ENCODE data around the gene SKOR1. TPM values are rescaled to one million over a fixed set of nuclear protein-coding genes. Genes with fewer than 3 reads are reported as not detected.

Gene SKOR1
- total and polyA plus RNA-seq, 2 of the 13 experiments (the other 11 are each of a cell fraction or from before 2014, with no cell fraction given), result 0.09 to 0.11 TPM

DNA sequence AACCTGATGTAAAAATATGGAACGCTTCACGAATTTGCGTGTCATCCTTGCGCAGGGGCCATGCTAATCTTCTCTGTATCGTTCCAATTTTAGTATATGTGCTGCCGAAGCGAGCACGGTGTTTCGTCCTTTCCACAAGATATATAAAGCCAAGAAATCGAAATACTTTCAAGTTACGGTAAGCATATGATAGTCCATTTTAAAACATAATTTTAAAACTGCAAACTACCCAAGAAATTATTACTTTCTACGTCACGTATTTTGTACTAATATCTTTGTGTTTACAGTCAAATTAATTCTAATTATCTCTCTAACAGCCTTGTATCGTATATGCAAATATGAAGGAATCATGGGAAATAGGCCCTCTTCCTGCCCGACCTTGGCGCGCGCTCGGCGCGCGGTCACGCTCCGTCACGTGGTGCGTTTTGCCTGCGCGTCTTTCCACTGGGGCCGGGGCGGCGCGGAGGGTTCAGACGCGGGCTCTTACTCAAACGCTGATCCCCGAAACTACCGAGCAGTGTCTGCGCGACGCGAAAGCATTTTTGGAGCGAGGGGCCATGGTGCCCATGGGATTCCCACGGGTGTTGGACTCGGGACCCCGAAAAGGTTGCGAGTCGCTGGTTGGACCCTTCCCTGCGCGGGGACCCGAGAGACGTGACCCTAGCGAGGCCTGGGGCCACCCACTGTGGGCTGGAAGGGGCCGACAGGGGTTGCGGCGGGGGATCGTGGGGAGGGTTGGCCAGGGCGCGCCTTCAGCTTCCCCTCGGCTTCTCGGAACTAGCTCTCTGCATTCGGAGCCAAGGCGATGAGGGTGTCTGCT is 14.8 kb downstream of the SKOR1 start, which contains the start of gene RNU6-1 (continued):
- TF ChIP-seq, protein P1, sequence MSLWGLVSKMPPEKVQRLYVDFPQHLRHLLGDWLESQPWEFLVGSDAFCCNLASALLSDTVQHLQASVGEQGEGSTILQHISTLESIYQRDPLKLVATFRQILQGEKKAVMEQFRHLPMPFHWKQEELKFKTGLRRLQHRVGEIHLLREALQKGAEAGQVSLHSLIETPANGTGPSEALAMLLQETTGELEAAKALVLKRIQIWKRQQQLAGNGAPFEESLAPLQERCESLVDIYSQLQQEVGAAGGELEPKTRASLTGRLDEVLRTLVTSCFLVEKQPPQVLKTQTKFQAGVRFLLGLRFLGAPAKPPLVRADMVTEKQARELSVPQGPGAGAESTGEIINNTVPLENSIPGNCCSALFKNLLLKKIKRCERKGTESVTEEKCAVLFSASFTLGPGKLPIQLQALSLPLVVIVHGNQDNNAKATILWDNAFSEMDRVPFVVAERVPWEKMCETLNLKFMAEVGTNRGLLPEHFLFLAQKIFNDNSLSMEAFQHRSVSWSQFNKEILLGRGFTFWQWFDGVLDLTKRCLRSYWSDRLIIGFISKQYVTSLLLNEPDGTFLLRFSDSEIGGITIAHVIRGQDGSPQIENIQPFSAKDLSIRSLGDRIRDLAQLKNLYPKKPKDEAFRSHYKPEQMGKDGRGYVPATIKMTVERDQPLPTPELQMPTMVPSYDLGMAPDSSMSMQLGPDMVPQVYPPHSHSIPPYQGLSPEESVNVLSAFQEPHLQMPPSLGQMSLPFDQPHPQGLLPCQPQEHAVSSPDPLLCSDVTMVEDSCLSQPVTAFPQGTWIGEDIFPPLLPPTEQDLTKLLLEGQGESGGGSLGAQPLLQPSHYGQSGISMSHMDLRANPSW (CRISPR knock-in tag; IDR thresholded peaks at IDR 0.05; ENCODE audit: borderline replicate concordance), result no peak; the same call in 1 of the 2 replicates
- TF ChIP-seq PHB2 (IDR thresholded peaks at IDR 0.05; ENCODE audit: partially characterized antibody) (no peak), PHF20 (CRISPR knock-in tag; IDR thresholded peaks at IDR 0.05) (peak; percentile 57; the same call in 1 of the 2 replicates), ZNF331 (CRISPR knock-in tag; IDR thresholded peaks at IDR 0.05) (peak; percentile 10; the same call in 1 of the 2 replicates), XBP1 (CRISPR knock-in tag; IDR thresholded peaks at IDR 0.05) (no peak), PAWR (CRISPR knock-in tag; IDR thresholded peaks at IDR 0.05; ENCODE audit: borderline replicate concordance) (no peak), ZNF644 (CRISPR knock-in tag; IDR thresholded peaks at IDR 0.05; ENCODE audit: low read depth) (no peak), ZBTB49 (CRISPR knock-in tag; IDR thresholded peaks at IDR 0.05; ENCODE audit: borderline replicate concordance) (no peak), SMAD3 (CRISPR knock-in tag; IDR thresholded peaks at IDR 0.05) (no peak), ZFP41 (CRISPR knock-in tag; IDR thresholded peaks at IDR 0.05; ENCODE audit: borderline replicate concordance) (no peak), DMAP1 (CRISPR knock-in tag; IDR thresholded peaks at IDR 0.05) (0 out of 2 replicates have a peak, but pooled peaks have one; percentile 56), ZNF260 (CRISPR knock-in tag; IDR thresholded peaks at IDR 0.05; ENCODE audit: borderline replicate concordance, low read depth) (no peak)
- TF ChIP-seq, protein P2, sequence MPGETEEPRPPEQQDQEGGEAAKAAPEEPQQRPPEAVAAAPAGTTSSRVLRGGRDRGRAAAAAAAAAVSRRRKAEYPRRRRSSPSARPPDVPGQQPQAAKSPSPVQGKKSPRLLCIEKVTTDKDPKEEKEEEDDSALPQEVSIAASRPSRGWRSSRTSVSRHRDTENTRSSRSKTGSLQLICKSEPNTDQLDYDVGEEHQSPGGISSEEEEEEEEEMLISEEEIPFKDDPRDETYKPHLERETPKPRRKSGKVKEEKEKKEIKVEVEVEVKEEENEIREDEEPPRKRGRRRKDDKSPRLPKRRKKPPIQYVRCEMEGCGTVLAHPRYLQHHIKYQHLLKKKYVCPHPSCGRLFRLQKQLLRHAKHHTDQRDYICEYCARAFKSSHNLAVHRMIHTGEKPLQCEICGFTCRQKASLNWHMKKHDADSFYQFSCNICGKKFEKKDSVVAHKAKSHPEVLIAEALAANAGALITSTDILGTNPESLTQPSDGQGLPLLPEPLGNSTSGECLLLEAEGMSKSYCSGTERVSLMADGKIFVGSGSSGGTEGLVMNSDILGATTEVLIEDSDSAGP (CRISPR knock-in tag; IDR thresholded peaks at IDR 0.05; ENCODE audit: borderline replicate concordance), result peak; percentile 66; the same call in 1 of the 2 replicates
- TF ChIP-seq, protein P3, sequence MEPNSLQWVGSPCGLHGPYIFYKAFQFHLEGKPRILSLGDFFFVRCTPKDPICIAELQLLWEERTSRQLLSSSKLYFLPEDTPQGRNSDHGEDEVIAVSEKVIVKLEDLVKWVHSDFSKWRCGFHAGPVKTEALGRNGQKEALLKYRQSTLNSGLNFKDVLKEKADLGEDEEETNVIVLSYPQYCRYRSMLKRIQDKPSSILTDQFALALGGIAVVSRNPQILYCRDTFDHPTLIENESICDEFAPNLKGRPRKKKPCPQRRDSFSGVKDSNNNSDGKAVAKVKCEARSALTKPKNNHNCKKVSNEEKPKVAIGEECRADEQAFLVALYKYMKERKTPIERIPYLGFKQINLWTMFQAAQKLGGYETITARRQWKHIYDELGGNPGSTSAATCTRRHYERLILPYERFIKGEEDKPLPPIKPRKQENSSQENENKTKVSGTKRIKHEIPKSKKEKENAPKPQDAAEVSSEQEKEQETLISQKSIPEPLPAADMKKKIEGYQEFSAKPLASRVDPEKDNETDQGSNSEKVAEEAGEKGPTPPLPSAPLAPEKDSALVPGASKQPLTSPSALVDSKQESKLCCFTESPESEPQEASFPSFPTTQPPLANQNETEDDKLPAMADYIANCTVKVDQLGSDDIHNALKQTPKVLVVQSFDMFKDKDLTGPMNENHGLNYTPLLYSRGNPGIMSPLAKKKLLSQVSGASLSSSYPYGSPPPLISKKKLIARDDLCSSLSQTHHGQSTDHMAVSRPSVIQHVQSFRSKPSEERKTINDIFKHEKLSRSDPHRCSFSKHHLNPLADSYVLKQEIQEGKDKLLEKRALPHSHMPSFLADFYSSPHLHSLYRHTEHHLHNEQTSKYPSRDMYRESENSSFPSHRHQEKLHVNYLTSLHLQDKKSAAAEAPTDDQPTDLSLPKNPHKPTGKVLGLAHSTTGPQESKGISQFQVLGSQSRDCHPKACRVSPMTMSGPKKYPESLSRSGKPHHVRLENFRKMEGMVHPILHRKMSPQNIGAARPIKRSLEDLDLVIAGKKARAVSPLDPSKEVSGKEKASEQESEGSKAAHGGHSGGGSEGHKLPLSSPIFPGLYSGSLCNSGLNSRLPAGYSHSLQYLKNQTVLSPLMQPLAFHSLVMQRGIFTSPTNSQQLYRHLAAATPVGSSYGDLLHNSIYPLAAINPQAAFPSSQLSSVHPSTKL (CRISPR knock-in tag; IDR thresholded peaks at IDR 0.05), result peak; percentile 20; the same call in 1 of the 2 replicates
- TF ChIP-seq, protein P4, sequence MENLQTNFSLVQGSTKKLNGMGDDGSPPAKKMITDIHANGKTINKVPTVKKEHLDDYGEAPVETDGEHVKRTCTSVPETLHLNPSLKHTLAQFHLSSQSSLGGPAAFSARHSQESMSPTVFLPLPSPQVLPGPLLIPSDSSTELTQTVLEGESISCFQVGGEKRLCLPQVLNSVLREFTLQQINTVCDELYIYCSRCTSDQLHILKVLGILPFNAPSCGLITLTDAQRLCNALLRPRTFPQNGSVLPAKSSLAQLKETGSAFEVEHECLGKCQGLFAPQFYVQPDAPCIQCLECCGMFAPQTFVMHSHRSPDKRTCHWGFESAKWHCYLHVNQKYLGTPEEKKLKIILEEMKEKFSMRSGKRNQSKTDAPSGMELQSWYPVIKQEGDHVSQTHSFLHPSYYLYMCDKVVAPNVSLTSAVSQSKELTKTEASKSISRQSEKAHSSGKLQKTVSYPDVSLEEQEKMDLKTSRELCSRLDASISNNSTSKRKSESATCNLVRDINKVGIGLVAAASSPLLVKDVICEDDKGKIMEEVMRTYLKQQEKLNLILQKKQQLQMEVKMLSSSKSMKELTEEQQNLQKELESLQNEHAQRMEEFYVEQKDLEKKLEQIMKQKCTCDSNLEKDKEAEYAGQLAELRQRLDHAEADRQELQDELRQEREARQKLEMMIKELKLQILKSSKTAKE (CRISPR knock-in tag; IDR thresholded peaks at IDR 0.05; ENCODE audit: borderline replicate concordance), result no peak

Data from HepG2 (cell line).